ENCODE data around the gene MEF2D.

The MEF2D gene

GRCh38 chr1:156505679-156506298 is 5.2 kb upstream of the MEF2D start:
- DNase-seq (ENCODE audit: low read depth in 1 of 2, low spot score in 1 of 2) = no peak
- TF ChIP-seq REST (IDR thresholded peaks at IDR 0.05; ENCODE audit: insufficient replicate concordance, low read depth) = no peak
- TF ChIP-seq CTCF (IDR thresholded peaks at IDR 0.05; ENCODE audit: insufficient read depth, low read length) = no peak
- TF ChIP-seq POLR2AphosphoS5 (IDR thresholded peaks at IDR 0.05; ENCODE audit: low read depth) = no peak
- TF ChIP-seq SPI1 (IDR thresholded peaks at IDR 0.05; ENCODE audit: borderline replicate concordance, low read depth) = no peak
- TF ChIP-seq GABPA (IDR thresholded peaks at IDR 0.05; ENCODE audit: low read depth) = no peak
- Histone ChIP-seq H3K4me3 (replicated peaks; ENCODE audit: insufficient read depth, low read length) (no peak overlapping the region), H3K27me3 (ENCODE audit: insufficient read depth, poor library complexity, severe bottlenecking) (no peaks in the 10 kb centered on the region), H3K27ac (replicated peaks) (peak overlapping the region; percentile 100)

GRCh38 chr1:156504821-156505678 is 4.5 kb upstream of the MEF2D start:
- DNase-seq (ENCODE audit: low read depth in 1 of 2, low spot score in 1 of 2) = peak; percentile 99 to 100
- TF ChIP-seq SPI1 (IDR thresholded peaks at IDR 0.05; ENCODE audit: borderline replicate concordance, low read depth) (no peak), POLR2AphosphoS5 (IDR thresholded peaks at IDR 0.05; ENCODE audit: low read depth) (peak; percentile 67), GABPA (IDR thresholded peaks at IDR 0.05; ENCODE audit: low read depth) (no peak), REST (IDR thresholded peaks at IDR 0.05; ENCODE audit: insufficient replicate concordance, low read depth) (no peak), CTCF (IDR thresholded peaks at IDR 0.05; ENCODE audit: insufficient read depth, low read length) (no peak)
- peak overlapping the region; percentile 100 for H3K27ac ChIP-seq (replicated peaks)
- H3K27me3 ChIP-seq (ENCODE audit: insufficient read depth, poor library complexity, severe bottlenecking) = no peaks in the 10 kb centered on the region
- no peak overlapping the region for H3K4me3 ChIP-seq (replicated peaks; ENCODE audit: insufficient read depth, low read length)

GRCh38 chr1:156504438-156504813 is 3.9 kb upstream of the MEF2D start:
- Histone ChIP-seq H3K27ac (replicated peaks) (peak overlapping the region; percentile 100), H3K27me3 (ENCODE audit: insufficient read depth, poor library complexity, severe bottlenecking) (no peaks in the 10 kb centered on the region), H3K4me3 (replicated peaks; ENCODE audit: insufficient read depth, low read length) (no peak overlapping the region)
- DNase-seq (ENCODE audit: low read depth in 1 of 2, low spot score in 1 of 2) = peak; percentile 46 to 57
- no peak for TF ChIP-seq CTCF (IDR thresholded peaks at IDR 0.05; ENCODE audit: insufficient read depth, low read length)

All from HL-60 (cell line).